Measurements from ENCODE around the gene PPP2R5C. TPM values are rescaled to one million over a fixed set of nuclear protein-coding genes. Genes with fewer than 3 reads are reported as not detected.

Gene PPP2R5C
- total RNA-seq, 2 donors from 2014 or later, result 146 to 153 TPM

DNA sequence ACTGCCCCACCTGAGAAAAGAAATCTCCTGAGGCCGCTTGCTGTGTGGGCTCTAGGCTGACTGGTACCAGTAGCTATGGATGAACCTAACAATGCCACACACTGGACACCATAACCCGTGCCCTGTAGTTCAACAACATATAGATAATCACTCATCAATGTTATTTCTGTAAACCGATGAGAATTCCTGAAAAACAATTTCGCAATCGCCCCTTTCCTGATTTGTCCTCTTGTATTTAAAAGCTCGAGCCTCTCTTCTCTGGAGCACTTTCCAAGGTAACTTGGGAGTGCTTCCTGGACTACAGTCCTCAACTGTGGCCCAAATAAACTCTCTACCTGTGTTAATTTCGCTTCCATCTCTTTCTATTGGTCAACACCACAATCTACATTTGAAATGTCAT is 26.1 kb upstream of the PPP2R5C start:
- no peak for DNase-seq
- Histone ChIP-seq H3K4me3 (no peak overlapping the region), H3K27me3 (no peaks in the 10 kb centered on the region), H3K27ac (no peak overlapping the region), H3K36me3 (no peaks in the 10 kb centered on the region), H3K9me3 (no peaks in the 10 kb centered on the region), H3K9ac (ENCODE audit: low read depth in 2 of 2, low read length in 2 of 2) (no peak overlapping the region), H3K4me1 (peaks cover 10% of the 10 kb centered on the region)
- intact Hi-C loops (cut with DNase I), result no loop called here
- TF ChIP-seq, protein P1, sequence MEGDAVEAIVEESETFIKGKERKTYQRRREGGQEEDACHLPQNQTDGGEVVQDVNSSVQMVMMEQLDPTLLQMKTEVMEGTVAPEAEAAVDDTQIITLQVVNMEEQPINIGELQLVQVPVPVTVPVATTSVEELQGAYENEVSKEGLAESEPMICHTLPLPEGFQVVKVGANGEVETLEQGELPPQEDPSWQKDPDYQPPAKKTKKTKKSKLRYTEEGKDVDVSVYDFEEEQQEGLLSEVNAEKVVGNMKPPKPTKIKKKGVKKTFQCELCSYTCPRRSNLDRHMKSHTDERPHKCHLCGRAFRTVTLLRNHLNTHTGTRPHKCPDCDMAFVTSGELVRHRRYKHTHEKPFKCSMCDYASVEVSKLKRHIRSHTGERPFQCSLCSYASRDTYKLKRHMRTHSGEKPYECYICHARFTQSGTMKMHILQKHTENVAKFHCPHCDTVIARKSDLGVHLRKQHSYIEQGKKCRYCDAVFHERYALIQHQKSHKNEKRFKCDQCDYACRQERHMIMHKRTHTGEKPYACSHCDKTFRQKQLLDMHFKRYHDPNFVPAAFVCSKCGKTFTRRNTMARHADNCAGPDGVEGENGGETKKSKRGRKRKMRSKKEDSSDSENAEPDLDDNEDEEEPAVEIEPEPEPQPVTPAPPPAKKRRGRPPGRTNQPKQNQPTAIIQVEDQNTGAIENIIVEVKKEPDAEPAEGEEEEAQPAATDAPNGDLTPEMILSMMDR (IDR thresholded peaks at IDR 0.05), result no peak

DNA sequence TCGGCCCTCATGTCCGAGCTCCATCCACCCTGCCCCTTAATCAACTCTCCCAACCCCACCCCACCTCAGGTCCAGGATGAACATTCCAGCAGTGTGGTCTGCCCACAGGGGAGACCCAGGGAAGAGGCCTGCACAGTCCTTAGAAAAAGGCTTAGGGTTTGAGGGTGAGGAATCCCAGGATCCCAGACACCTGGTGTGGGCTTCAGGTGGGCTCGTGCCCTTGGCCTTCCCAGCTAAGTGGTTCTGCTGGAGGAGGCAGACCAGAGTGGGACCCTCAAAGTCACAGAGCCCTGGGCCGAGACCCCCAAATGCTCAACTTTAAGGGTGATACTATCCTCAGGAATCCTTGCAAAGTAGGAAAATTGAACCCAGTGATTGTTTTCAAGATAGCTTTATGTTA is 25.4 kb upstream of the PPP2R5C start:
- Histone ChIP-seq H3K9ac (ENCODE audit: low read depth in 2 of 2, low read length in 2 of 2) (no peak overlapping the region), H3K27me3 (no peaks in the 10 kb centered on the region), H3K4me1 (peaks cover 10% of the 10 kb centered on the region), H3K36me3 (no peaks in the 10 kb centered on the region), H3K27ac (no peak overlapping the region), H3K9me3 (peaks cover 6% of the 10 kb centered on the region), H3K4me3 (no peak overlapping the region)
- peak; percentile 13 for DNase-seq
- intact Hi-C loops (cut with DNase I), result no loop called here
- TF ChIP-seq, protein P1 (IDR thresholded peaks at IDR 0.05), result no peak

DNA sequence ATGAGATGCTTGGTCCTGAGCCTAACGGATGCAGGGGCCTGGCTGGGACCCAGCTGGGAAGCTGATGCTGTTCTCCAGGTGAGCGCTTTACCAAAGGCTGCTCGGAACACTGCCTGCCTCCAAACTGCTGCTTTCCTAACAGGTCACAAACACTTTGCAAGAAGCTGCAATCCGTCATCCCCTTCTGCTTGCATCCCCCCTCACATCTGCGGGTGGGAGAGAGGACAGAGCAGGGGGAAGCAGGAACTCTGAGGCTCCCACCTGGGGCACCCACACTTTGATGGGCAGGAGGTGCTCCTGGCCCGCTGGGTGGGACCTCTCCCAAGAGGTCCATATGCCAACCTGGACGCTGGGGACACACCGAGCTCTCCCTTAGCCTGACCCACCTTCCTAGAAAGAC is 24.9 kb upstream of the PPP2R5C start:
- peaks cover 6% of the 10 kb centered on the region for H3K9me3 ChIP-seq
- no peaks in the 10 kb centered on the region for H3K36me3 ChIP-seq
- H3K4me3 ChIP-seq, result no peak overlapping the region
- TF ChIP-seq, protein P1 (IDR thresholded peaks at IDR 0.05), result no peak
- intact Hi-C loops (cut with DNase I), result no loop called here
- peaks cover 8% of the 10 kb centered on the region for H3K4me1 ChIP-seq
- no peak overlapping the region for H3K9ac ChIP-seq (ENCODE audit: low read depth in 2 of 2, low read length in 2 of 2)
- no peak for DNase-seq
- no peak overlapping the region for H3K27ac ChIP-seq
- no peaks in the 10 kb centered on the region for H3K27me3 ChIP-seq

DNA sequence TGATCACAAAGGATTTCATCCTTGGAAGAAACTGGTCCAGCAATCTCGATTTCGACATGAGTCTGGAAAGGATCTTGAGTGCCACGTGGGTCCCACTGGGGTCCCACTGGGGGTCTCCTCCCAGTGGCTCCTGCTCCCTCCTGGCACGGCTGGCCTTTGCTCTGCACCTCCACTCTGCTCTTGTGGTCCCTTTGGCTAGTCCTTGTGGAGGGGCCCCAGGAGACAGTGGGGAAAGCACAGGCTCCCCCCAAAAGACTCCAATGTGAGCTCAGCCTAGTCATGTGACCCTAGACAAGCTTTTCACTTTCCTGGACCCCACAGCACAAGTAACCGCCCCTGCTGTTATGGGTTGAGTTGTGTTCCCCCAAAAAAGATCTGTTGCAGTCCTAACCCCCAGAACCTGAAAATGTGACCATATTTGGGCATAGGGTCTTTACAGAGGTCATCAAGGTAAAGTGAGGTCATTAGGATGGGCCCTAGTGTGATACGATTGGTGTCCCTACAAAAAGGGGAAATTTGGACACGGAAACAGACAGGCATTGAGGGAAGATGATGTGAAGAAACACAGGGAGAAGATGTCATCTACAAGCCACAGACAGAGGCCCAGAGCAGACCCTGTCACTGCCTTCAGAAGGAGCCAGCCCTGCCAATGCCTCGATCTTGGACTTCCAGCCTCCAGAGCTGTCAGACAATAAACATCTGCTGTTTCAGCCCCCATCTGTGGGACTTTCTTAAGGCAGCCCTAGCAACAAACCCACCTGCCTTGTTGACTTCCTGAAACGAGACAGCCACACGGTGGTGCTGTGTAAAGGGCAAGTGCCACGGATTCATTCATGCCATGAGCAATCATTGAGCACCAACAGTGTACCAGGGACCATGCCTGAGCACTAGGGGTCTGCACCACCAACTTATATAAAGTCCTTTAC is 23.8 kb upstream of the PPP2R5C start:
- DNase-seq, result peak; percentile 18
- no peaks in the 10 kb centered on the region for H3K27me3 ChIP-seq
- no peaks in the 10 kb centered on the region for H3K4me1 ChIP-seq
- H3K9me3 ChIP-seq, result peaks cover 6% of the 10 kb centered on the region
- H3K27ac ChIP-seq, result no peak overlapping the region
- H3K9ac ChIP-seq (ENCODE audit: low read depth in 2 of 2, low read length in 2 of 2), result no peak overlapping the region
- intact Hi-C loops (cut with DNase I), result no loop called here
- H3K4me3 ChIP-seq, result no peak overlapping the region
- TF ChIP-seq, protein P1 (IDR thresholded peaks at IDR 0.05), result no peak
- H3K36me3 ChIP-seq, result no peaks in the 10 kb centered on the region

DNA sequence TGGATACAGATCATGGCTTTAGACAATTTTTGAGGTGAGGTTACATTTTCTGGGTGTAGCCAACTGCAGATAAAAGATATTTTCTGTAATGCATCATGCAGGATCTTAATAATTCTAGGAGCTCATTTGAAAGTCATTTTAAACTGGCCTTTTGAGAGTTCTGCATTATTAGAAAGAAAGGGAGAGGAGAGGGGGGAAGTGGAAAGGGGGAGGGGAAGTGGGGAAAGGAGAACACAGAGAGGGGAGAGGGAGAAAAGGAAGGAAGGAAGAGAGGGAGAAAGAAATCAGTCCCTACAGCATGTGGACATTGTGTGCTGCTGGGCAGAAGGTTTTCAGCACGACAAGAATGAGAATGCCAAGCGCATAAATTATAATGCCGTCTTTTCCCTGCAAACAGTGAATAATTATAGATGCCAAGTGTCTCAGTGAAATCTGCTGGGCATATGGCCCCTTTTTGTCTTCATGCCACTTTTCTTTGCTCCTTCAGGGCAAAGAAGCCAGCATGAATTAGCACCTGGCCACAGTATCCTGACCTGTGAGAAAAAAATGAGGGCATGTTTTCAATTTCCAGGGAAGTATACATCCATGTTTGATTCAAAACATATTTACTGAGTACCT is 22.7 kb upstream of the PPP2R5C start:
- intact Hi-C loops (cut with DNase I), result no loop called here
- Histone ChIP-seq H3K4me1 (no peaks in the 10 kb centered on the region), H3K9me3 (peaks cover 6% of the 10 kb centered on the region), H3K36me3 (no peaks in the 10 kb centered on the region), H3K9ac (ENCODE audit: low read depth in 2 of 2, low read length in 2 of 2) (no peak overlapping the region), H3K27ac (no peak overlapping the region), H3K27me3 (no peaks in the 10 kb centered on the region), H3K4me3 (no peak overlapping the region)
- DNase-seq, result peak; percentile 8
- TF ChIP-seq, protein P1 (IDR thresholded peaks at IDR 0.05), result no peak

Data from colonic mucosa (tissue), 4 donors.